SJCRH30 (cell line): ENCODE data around the gene CD83. TPM values are rescaled to one million over a fixed set of nuclear protein-coding genes. Genes with fewer than 3 reads are reported as not detected.
"Not testable (repeated sequence)": the region's sequence is repeated elsewhere in the genome, so short reads cannot be mapped to it uniquely, and the experiment has no call there.

Experiments
- DNase-seq, 2 experiments: peaks; one replicate each; pipeline ENCODE4 v3.0.0-alpha.2; 2015 to 2020
- H3K27ac ChIP-seq: fragments of 250-450 bp; sonication (Bioruptor Pico); 2 replicates; pipeline ENCODE4 v1.5.1; 2020; ENCODE audit warnings: mild to moderate bottlenecking, moderate library complexity
- H3K27me3 ChIP-seq: fragments of 250-450 bp; sonication (Bioruptor Pico); 2 replicates; pipeline ENCODE4 v1.5.1; 2020; ENCODE audit warnings: mild to moderate bottlenecking, moderate library complexity
- H3K36me3 ChIP-seq: fragments of 250-450 bp; sonication (Bioruptor Pico); 2 replicates; pipeline ENCODE4 v1.5.1; 2020; ENCODE audit warnings: mild to moderate bottlenecking, moderate library complexity
- H3K4me1 ChIP-seq: fragments of 250-450 bp; sonication (Bioruptor Pico); 2 replicates; pipeline ENCODE4 v1.5.1; 2020; ENCODE audit warnings: mild to moderate bottlenecking, moderate library complexity
- H3K4me3 ChIP-seq: fragments of 250-450 bp; sonication (Bioruptor Pico); 2 replicates; pipeline ENCODE4 v1.5.1; 2020; ENCODE audit warnings: mild to moderate bottlenecking, moderate library complexity
- H3K9me3 ChIP-seq: fragments of 250-450 bp; sonication (Bioruptor Pico); replicated peaks from 2 replicates; pipeline ENCODE4 v1.5.1; 2020; ENCODE audit warnings: mild to moderate bottlenecking, moderate library complexity
- total RNA-seq: library from RNA; depleted of rRNA; stranded (reverse); fragments of >200 nt; shearing (Covaris generic); gene quantifications from 2 replicates; pipeline ENCODE4 v1.2.3, GENCODE V29; 2014; rRNA removed

Gene CD83, protein sequence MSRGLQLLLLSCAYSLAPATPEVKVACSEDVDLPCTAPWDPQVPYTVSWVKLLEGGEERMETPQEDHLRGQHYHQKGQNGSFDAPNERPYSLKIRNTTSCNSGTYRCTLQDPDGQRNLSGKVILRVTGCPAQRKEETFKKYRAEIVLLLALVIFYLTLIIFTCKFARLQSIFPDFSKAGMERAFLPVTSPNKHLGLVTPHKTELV
- total RNA-seq = 13.2 and 15.0 TPM in 2 replicates

- Histone ChIP-seq H3K36me3 (no peaks in the 10 kb centered on the region), H3K9me3 (no peaks in the 10 kb centered on the region), H3K4me3 (peak within 1 kb of the TSS; percentile 69), H3K4me1 (no peaks in the 10 kb centered on the region), H3K27ac (no peak within 1 kb of the TSS), H3K27me3 (no peaks in the 10 kb centered on the region)
- DNase-seq = peak; percentile 53 to 64
Measured at GRCh38 chr6:14117158-14118090, at the start of gene CD83. CD83 (plus strand) TSS chr6:14117772; CDS start chr6:14117812, 40 bp downstream.

DNA sequence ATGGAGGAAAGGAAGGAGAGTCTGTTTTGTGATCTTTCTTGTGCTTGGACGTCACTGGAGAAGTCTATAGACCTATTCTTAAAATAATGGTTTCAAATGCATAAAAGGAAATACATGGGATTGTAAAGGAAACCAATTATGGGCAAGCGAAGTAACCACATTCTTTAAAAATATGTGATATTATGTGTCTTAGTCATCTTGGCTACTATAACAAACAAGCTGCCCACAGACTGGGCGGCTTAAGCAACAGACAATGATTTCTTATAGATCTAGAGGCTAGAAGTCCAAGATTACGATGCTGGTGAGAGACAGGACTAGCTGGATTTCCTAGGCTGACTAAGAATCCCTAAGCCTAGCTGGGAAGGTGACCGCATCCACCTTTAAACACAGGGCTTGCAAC, 49.4 kb upstream of the CD83 start:
- no peaks in the 10 kb centered on the region for H3K9me3 ChIP-seq
- H3K4me1 ChIP-seq = no peaks in the 10 kb centered on the region
- no peak overlapping the region for H3K4me3 ChIP-seq
- DNase-seq = no peak
- H3K27me3 ChIP-seq = no peaks in the 10 kb centered on the region
- no peaks in the 10 kb centered on the region for H3K36me3 ChIP-seq
- H3K27ac ChIP-seq = no peak overlapping the region

- Histone ChIP-seq H3K9me3 (no peaks in the 10 kb centered on the region), H3K4me3 (no peak overlapping the region), H3K36me3 (no peaks in the 10 kb centered on the region), H3K4me1 (no peaks in the 10 kb centered on the region), H3K27me3 (no peaks in the 10 kb centered on the region), H3K27ac (no peak overlapping the region)
- no peak for DNase-seq
Measured at GRCh38 chr6:14068623-14069022, 48.9 kb upstream of the CD83 start.

DNA sequence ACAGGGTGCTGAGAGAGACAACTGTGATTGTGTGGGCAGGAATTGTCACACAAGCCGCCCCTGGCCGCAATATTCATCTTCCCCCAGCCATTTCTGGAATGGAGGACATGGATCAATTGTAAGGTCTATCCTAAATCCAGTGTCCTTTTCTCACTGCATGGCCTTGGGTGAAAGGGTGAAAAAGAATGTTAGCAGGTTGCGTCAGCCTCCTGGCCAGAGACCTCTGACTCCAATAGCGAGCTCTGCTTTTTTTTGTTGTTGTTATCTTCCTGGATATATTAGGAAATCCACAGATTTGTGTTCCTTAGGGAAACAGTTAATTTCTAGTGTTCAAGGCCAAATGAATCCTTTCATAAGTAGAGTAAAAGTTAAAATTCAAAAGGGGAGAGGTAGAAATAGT, 47.1 kb upstream of the CD83 start:
- H3K4me1 ChIP-seq = no peaks in the 10 kb centered on the region
- H3K36me3 ChIP-seq = no peaks in the 10 kb centered on the region
- H3K27ac ChIP-seq = no peak overlapping the region
- no peaks in the 10 kb centered on the region for H3K9me3 ChIP-seq
- H3K27me3 ChIP-seq = no peaks in the 10 kb centered on the region
- no peak overlapping the region for H3K4me3 ChIP-seq
- DNase-seq = no peak

GRCh38 chr6:14072084-14072483, 45.5 kb upstream of the CD83 start:
- DNase-seq = no peak
- Histone ChIP-seq H3K36me3 (no peaks in the 10 kb centered on the region), H3K27ac (no peak overlapping the region), H3K4me1 (no peaks in the 10 kb centered on the region), H3K9me3 (no peaks in the 10 kb centered on the region), H3K27me3 (no peaks in the 10 kb centered on the region), H3K4me3 (no peak overlapping the region)

DNA sequence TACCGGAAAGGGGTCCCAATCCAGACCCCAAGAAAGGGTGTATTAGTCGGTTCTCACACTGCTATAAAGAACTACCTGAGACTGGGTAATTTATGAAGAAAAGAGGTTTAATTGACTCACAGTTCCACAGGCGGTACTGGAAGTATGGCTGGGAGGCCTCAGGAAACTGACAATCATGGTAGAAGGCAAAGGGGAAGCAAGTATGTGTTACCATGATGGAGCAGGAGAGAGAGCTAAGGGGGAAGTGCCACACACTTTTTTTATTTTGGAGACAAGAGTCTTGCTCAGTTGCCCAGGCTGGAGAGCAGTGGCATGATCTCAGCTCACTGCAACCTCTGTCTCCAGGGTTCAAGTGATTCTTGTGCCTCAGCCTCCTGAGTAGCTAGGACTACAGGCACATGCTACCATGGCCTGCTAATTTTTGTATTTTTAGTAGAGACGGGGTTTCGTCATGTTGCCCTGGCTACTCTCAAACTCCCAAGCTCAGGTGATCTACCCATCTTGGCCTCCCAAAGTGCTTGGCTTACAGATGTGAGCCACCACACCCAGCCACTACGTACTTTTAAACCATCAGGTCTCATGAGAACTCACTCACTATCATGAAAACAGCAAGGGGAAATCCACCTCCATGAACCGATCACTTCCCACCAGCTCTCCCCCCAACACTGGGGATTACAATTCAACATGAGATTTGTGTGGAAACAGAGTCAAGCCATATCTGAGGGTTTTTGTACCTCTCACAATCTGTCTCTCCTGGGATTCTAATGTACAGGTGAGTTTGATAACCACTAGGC, 43.8 kb upstream of the CD83 start:
- H3K9me3 ChIP-seq, H3K27ac ChIP-seq, H3K4me3 ChIP-seq, DNase-seq, H3K27me3 ChIP-seq, H3K4me1 ChIP-seq, H3K36me3 ChIP-seq: not testable (repeated sequence)

- Histone ChIP-seq H3K4me3 (peak overlapping the region; percentile 40), H3K4me1 (peaks cover 5% of the 10 kb centered on the region; the same call in 1 of the 2 replicates), H3K27me3 (no peaks in the 10 kb centered on the region), H3K27ac (no peak overlapping the region), H3K36me3 (no peaks in the 10 kb centered on the region), H3K9me3 (no peaks in the 10 kb centered on the region)
- DNase-seq = no peak
Measured at GRCh38 chr6:14074476-14075094, 43.0 kb upstream of the CD83 start.

GRCh38 chr6:14075095-14075503, 42.5 kb upstream of the CD83 start:
- H3K27ac ChIP-seq = no peak overlapping the region
- H3K4me1 ChIP-seq = peaks cover 8% of the 10 kb centered on the region; the same call in 1 of the 2 replicates
- H3K4me3 ChIP-seq = peak overlapping the region; percentile 40
- H3K27me3 ChIP-seq = no peaks in the 10 kb centered on the region
- no peaks in the 10 kb centered on the region for H3K36me3 ChIP-seq
- H3K9me3 ChIP-seq = no peaks in the 10 kb centered on the region
- DNase-seq = no peak

DNA sequence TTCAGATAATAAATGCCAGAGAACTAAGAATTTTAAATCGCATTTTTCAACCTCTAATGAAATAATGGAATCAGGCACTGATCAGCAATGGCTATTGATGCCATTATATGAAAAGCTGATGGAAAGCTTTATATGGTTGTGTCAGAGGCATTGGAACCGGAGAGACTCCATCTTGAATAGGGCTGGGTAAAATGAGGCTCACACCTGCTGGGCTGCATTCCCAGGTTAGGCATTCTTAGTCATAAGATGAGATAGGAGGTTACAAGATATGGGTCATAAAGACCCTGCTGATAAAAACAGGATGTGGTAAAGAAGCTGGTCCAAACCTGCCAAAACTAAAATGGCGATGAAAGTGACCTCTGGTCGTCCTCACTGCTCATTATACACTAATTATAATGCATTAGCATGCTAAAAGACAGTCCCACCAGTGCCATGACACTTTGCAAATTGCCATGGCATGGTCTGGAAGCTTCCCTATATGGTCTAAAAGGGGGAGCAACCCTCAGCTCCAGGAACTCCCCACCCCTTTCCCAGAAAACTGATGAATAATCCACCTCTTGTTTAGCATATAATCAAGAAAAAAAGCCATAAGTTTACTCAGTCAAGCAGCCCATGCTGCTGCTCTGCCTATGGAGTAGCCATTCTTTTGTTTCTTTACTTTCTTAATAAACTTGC, 40.2 kb upstream of the CD83 start:
- DNase-seq = no peak
- no peak overlapping the region for H3K27ac ChIP-seq
- no peak overlapping the region for H3K4me3 ChIP-seq
- no peaks in the 10 kb centered on the region for H3K36me3 ChIP-seq
- no peaks in the 10 kb centered on the region for H3K9me3 ChIP-seq
- no peaks in the 10 kb centered on the region for H3K27me3 ChIP-seq
- H3K4me1 ChIP-seq = peaks cover 8% of the 10 kb centered on the region; the same call in 1 of the 2 replicates

DNA sequence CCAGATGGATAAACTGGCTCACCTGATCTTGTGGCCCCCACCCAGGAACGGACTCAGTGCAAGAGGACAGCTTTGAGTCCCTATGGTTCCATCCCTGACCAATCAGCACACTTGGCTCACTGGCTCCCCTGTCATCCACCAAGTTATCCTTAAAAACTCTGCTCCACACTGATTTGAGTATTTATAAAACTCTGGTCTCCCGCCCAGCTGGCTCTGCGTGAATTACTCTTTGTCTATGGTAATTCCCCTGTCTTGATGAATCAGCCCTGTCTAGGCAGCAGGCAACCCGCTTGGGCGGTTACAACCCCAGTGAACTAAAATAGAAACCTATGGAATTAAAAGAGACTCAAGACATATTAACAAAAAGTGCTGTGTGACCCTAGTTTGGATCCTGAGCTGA, 38.1 kb upstream of the CD83 start:
- DNase-seq = peak; percentile 19 to 46
- H3K4me3 ChIP-seq = no peak overlapping the region
- peaks cover 8% of the 10 kb centered on the region; the same call in 1 of the 2 replicates for H3K4me1 ChIP-seq
- H3K9me3 ChIP-seq = no peaks in the 10 kb centered on the region
- no peaks in the 10 kb centered on the region for H3K27me3 ChIP-seq
- no peaks in the 10 kb centered on the region for H3K36me3 ChIP-seq
- peak overlapping the region; percentile 59 for H3K27ac ChIP-seq

DNA sequence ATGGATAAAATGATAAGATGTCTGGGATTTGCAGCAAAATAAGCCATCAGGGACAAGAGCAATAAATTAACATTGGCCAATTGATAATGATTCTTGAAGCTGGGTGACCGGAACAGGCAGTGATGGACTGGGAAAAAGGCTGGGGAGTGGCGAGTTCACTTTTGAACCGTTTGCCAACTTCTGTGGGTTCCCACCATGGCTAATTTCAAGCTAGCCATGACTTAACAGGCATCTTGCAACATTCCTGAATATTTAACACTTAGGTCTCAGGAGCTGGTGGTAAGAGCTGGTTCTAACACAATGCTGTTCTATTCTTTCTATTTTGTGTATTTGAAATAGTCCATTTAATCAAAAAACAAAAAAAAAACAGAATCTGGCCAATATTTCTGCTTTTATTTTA, 37.6 kb upstream of the CD83 start:
- H3K9me3 ChIP-seq = no peaks in the 10 kb centered on the region
- peaks cover 8% of the 10 kb centered on the region; the same call in 1 of the 2 replicates for H3K4me1 ChIP-seq
- H3K27ac ChIP-seq = peak overlapping the region; percentile 59
- H3K27me3 ChIP-seq = no peaks in the 10 kb centered on the region
- DNase-seq = peak in 1 of 2 experiments; percentile 27
- no peak overlapping the region for H3K4me3 ChIP-seq
- H3K36me3 ChIP-seq = no peaks in the 10 kb centered on the region

DNA sequence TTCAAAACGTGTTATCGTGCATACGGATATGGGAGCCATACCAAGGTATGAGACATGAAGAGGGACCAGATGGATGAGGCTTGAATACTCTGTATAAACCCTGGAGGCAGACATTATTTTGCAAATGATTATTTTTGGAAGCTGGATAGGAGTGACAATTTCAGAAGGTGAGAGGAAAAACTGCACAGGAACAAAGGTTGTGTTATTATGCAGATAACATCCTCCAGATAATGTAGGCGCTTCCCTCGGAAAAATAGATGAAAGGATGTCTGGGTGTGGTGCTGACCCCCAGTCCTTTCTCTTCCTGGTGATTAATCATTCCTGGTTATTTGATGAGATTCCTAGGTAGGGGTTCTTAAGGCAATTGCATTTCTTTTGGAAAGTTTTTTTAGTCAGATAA, 36.4 kb upstream of the CD83 start:
- Histone ChIP-seq H3K27ac (no peak overlapping the region), H3K36me3 (no peaks in the 10 kb centered on the region), H3K4me3 (no peak overlapping the region), H3K4me1 (peaks cover 8% of the 10 kb centered on the region; the same call in 1 of the 2 replicates), H3K27me3 (no peaks in the 10 kb centered on the region), H3K9me3 (no peaks in the 10 kb centered on the region)
- no peak for DNase-seq

DNA sequence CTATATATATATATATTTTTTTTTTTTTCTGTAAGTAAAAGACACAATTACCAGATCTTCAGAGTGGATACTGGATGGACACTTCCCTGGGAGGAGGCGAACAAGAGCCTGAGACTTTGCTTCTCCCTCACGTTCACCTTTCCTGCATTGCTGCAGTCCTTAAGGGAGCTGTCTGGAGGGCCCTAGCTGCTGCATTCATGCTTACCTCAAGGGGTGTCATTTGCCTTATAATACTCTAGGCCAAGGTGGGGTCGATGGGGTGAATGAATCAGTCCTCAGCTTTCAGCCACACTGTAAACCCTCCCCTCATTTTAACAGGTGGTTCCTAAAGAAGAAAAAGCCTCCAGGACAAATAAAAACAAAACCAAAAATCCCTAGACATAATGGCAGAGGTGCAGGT, 34.8 kb upstream of the CD83 start:
- H3K36me3 ChIP-seq = no peaks in the 10 kb centered on the region
- no peak for DNase-seq
- peaks cover 8% of the 10 kb centered on the region; the same call in 1 of the 2 replicates for H3K4me1 ChIP-seq

GRCh38 chr6:14083262-14083661, 34.3 kb upstream of the CD83 start:
- DNase-seq = no peak

More for the DNA sequence above, 34.8 kb upstream of the CD83 start:
- Histone ChIP-seq H3K27ac (no peak overlapping the region), H3K27me3 (no peaks in the 10 kb centered on the region), H3K4me3 (no peak overlapping the region), H3K9me3 (no peaks in the 10 kb centered on the region)

More at GRCh38 chr6:14083262-14083661, 34.3 kb upstream of the CD83 start:
- no peak overlapping the region for H3K27ac ChIP-seq
- no peaks in the 10 kb centered on the region for H3K36me3 ChIP-seq
- H3K4me3 ChIP-seq = no peak overlapping the region
- no peaks in the 10 kb centered on the region for H3K9me3 ChIP-seq
- peaks cover 8% of the 10 kb centered on the region; the same call in 1 of the 2 replicates for H3K4me1 ChIP-seq
- H3K27me3 ChIP-seq = no peaks in the 10 kb centered on the region
